ENCODE results near the gene ADTRP.

GRCh38 chr6:11700118-11700718 is 78.4 kb downstream of the ADTRP start:
- TF ChIP-seq ZNF837 (tag by site-specific recombination; IDR thresholded peaks at IDR 0.05) (no peak), CTCF (tag by site-specific recombination; IDR thresholded peaks at IDR 0.05) (no peak), REST (tag by site-specific recombination; IDR thresholded peaks at IDR 0.05) (no peak), SP2 (tag by site-specific recombination; IDR thresholded peaks at IDR 0.05) (no peak), ZNF10 (tag by site-specific recombination; IDR thresholded peaks at IDR 0.05) (no peak), YY1 (tag by site-specific recombination; IDR thresholded peaks at IDR 0.05) (no peak), ZNF830 (tag by site-specific recombination; IDR thresholded peaks at IDR 0.05; ENCODE audit: low read depth) (no peak), ZBTB44 (tag by site-specific recombination; IDR thresholded peaks at IDR 0.05) (no peak), ZBTB20 (tag by site-specific recombination; IDR thresholded peaks at IDR 0.05) (no peak), ZEB2 (tag by site-specific recombination; IDR thresholded peaks at IDR 0.05) (no peak), PRDM2 (tag by site-specific recombination; IDR thresholded peaks at IDR 0.05; ENCODE audit: borderline replicate concordance) (no peak), ZNF549 (tag by site-specific recombination; IDR thresholded peaks at IDR 0.05) (no peak)

Measured in HEK293 (cell line).